Neural cell (in vitro differentiated cells): ENCODE results near the gene PNPLA6. TPM values are rescaled to one million over a fixed set of nuclear protein-coding genes. Genes with fewer than 3 reads are reported as not detected.

Experiments used
- H2AFZ ChIP-seq: fragments of 200-600, 300-800 bp; sonication (generic), shearing (Covaris generic); 2 replicates; pipeline ENCODE4 v1.6.0; 2014; ENCODE audit warnings: low read depth, mild to moderate bottlenecking, antibody characterized with exemption, low read length, moderate library complexity
- H3F3A ChIP-seq: fragments of 200-600 bp; shearing (Covaris generic); 2 replicates; pipeline ENCODE4 v1.6.1; 2016; ENCODE audit warnings: mild to moderate bottlenecking, moderate library complexity, mixed read lengths, antibody characterized with exemption, low read length; ENCODE audit not compliant: insufficient read depth, poor library complexity, severe bottlenecking
- H3K27ac ChIP-seq: fragments of 200-600, 300-800 bp; sonication (generic), shearing (Covaris generic); 2 replicates; pipeline ENCODE4 v1.5.1; 2014; ENCODE audit warnings: mild to moderate bottlenecking, low read length, moderate library complexity
- H3K27me3 ChIP-seq: fragments of 300-800, 200-600 bp; sonication (generic), shearing (Covaris generic); 2 replicates; pipeline ENCODE4 v1.6.0; 2014; ENCODE audit warnings: mild to moderate bottlenecking, low read depth, low read length, moderate library complexity; ENCODE audit not compliant: insufficient read depth
- H3K36me3 ChIP-seq: fragments of 300-800, 200-600 bp; sonication (generic), shearing (Covaris generic); 2 replicates; pipeline ENCODE4 v1.5.1; 2014; ENCODE audit warnings: mild to moderate bottlenecking, antibody characterized with exemption, low read length, moderate library complexity; ENCODE audit not compliant: insufficient read depth
- H3K4me2 ChIP-seq: fragments of 300-800, 200-600 bp; sonication (generic), shearing (Covaris generic); 2 replicates; pipeline ENCODE4 v1.6.0; 2014; ENCODE audit warnings: mild to moderate bottlenecking, low read length
- H3K4me3 ChIP-seq: fragments of 300-800, 200-600 bp; sonication (generic), shearing (Covaris generic); 2 replicates; pipeline ENCODE4 v1.5.1; 2014; ENCODE audit warnings: mild to moderate bottlenecking, low read length, moderate library complexity
- H3K79me2 ChIP-seq: fragments of 200-600 bp; shearing (Covaris generic); replicated peaks from 2 replicates; pipeline ENCODE4 v1.6.0; 2014; ENCODE audit warnings: mild to moderate bottlenecking, low read length, moderate library complexity; ENCODE audit not compliant: insufficient read depth
- H3K9ac ChIP-seq: fragments of 300-800, 200-600 bp; sonication (generic), shearing (Covaris generic); 2 replicates; pipeline ENCODE4 v1.6.1; 2016; ENCODE audit warnings: mild to moderate bottlenecking, low read length, mixed read lengths
- H3K9me2 ChIP-seq: fragments of 200-600 bp; shearing (Covaris generic); 2 replicates; pipeline ENCODE4 v1.6.1; 2016; ENCODE audit warnings: mild to moderate bottlenecking, low read length, mixed read lengths; ENCODE audit not compliant: insufficient read depth
- H3K9me3 ChIP-seq: fragments of 200-600, 300-800 bp; sonication (generic), shearing (Covaris generic); 2 replicates; pipeline ENCODE4 v1.6.1; 2016; ENCODE audit warnings: mild to moderate bottlenecking, mixed run types, low read length, moderate library complexity, mixed read lengths
- H4K20me1 ChIP-seq: fragments of 200-600 bp; shearing (Covaris generic); 2 replicates; pipeline ENCODE4 v1.6.1; 2016; ENCODE audit warnings: mild to moderate bottlenecking, mixed run types; ENCODE audit not compliant: insufficient read depth
- CTCF ChIP-seq: fragments of 450-650 bp; IDR thresholded peaks from 2 replicates; pipeline ENCODE4 v1.5.1; 2014; ENCODE audit warnings: antibody characterized with exemption, mild to moderate bottlenecking, moderate library complexity; ENCODE audit not compliant: poor library complexity, severe bottlenecking
- EP300 ChIP-seq: fragments of 450-650 bp; conservative IDR thresholded peaks from 2 replicates; pipeline ENCODE4 v1.6.1; 2014; ENCODE audit warnings: antibody characterized with exemption, mild to moderate bottlenecking, moderate library complexity; ENCODE audit not compliant: poor library complexity, severe bottlenecking
- EZH2 ChIP-seq: fragments of 200-600, 300-800 bp; shearing (Covaris generic), sonication (generic); IDR thresholded peaks from 2 replicates; pipeline ENCODE4 v1.6.1; 2014; ENCODE audit warnings: antibody characterized with exemption, low read length, borderline replicate concordance, mild to moderate bottlenecking; ENCODE audit not compliant: insufficient read depth, poor library complexity, severe bottlenecking
- MXI1 ChIP-seq: fragments of 450-650 bp; conservative IDR thresholded peaks from 2 replicates; pipeline ENCODE4 v1.6.1; 2014; ENCODE audit warnings: antibody characterized with exemption, mild to moderate bottlenecking; ENCODE audit not compliant: poor library complexity, severe bottlenecking
- POLR2AphosphoS5 ChIP-seq: IDR thresholded peaks from 2 replicates; pipeline ENCODE4 v1.6.1; 2012
- RAD21 ChIP-seq: fragments of 450-650 bp; conservative IDR thresholded peaks from 2 replicates; pipeline ENCODE4 v1.6.1; 2014; ENCODE audit warnings: antibody characterized with exemption, mild to moderate bottlenecking, moderate library complexity
- REST ChIP-seq: IDR thresholded peaks from 2 replicates; pipeline ENCODE4 v1.6.1; 2012; ENCODE audit warnings: borderline replicate concordance
- SMC3 ChIP-seq: fragments of 450-650 bp; conservative IDR thresholded peaks from 2 replicates; pipeline ENCODE4 v1.6.1; 2014; ENCODE audit warnings: antibody characterized with exemption, mild to moderate bottlenecking, moderate library complexity; ENCODE audit not compliant: poor library complexity
- TAF1 ChIP-seq: IDR thresholded peaks from 2 replicates; pipeline ENCODE4 v1.6.1; 2012; ENCODE audit warnings: low read depth
- polyA plus RNA-seq: library from polyadenylated mRNA; depleted of rRNA; stranded (reverse); fragments of >200 nt; gene quantifications from 2 replicates; pipeline ENCODE4 v1.2.3, GENCODE V29; 2014

The PNPLA6 gene
- polyA plus RNA-seq, 1 donor from 2014 or later = 10.8 TPM

- H3K9me2 ChIP-seq = no peaks in the 10 kb centered on the region
- no peak overlapping the region for H3K9ac ChIP-seq
- no peaks in the 10 kb centered on the region for H4K20me1 ChIP-seq
- H3K4me2 ChIP-seq = no peak overlapping the region
- no peak overlapping the region for H2AFZ ChIP-seq
- H3K36me3 ChIP-seq = no peaks in the 10 kb centered on the region
- H3K79me2 ChIP-seq = no peaks in the 10 kb centered on the region
- TF ChIP-seq RAD21 (no peak), POLR2AphosphoS5 (no peak), EP300 (no peak), CTCF (no peak), MXI1 (no peak), TAF1 (no peak), SMC3 (no peak), REST (no peak), EZH2 (no peak)
- H3K9me3 ChIP-seq = no peaks in the 10 kb centered on the region
- no peaks in the 10 kb centered on the region for H3K27me3 ChIP-seq
- no peak overlapping the region for H3K27ac ChIP-seq
- no peaks in the 10 kb centered on the region for H3F3A ChIP-seq
- H3K4me3 ChIP-seq = no peak overlapping the region
These were observed 6.8 kb upstream of the PNPLA6 start for GRCh38 chr19:7528522-7529245.

GRCh38 chr19:7529246-7529600 is 6.3 kb upstream of the PNPLA6 start:
- Histone ChIP-seq H3K4me3 (no peak overlapping the region), H3K4me2 (no peak overlapping the region), H3F3A (peaks cover under 1% of the 10 kb centered on the region), H3K9me2 (no peaks in the 10 kb centered on the region), H3K36me3 (no peaks in the 10 kb centered on the region), H3K9ac (no peak overlapping the region), H3K27ac (no peak overlapping the region), H3K27me3 (no peaks in the 10 kb centered on the region), H3K79me2 (no peaks in the 10 kb centered on the region), H3K9me3 (no peaks in the 10 kb centered on the region), H2AFZ (no peak overlapping the region), H4K20me1 (no peaks in the 10 kb centered on the region)
- TF ChIP-seq CTCF = no peak
- no peak for TF ChIP-seq MXI1
- no peak for TF ChIP-seq EZH2
- no peak for TF ChIP-seq TAF1
- no peak for TF ChIP-seq POLR2AphosphoS5
- no peak for TF ChIP-seq REST
- no peak for TF ChIP-seq EP300
- no peak for TF ChIP-seq SMC3
- no peak for TF ChIP-seq RAD21
